HFF-Myc (cell line): Measurements from ENCODE around the gene HPCAL1.
"Not testable (repeated sequence)": the region's sequence is repeated elsewhere in the genome, so short reads cannot be mapped to it uniquely, and the experiment has no call there.

Source experiments
- DNase-seq: peaks from one replicate; pipeline ENCODE4 v3.0.0-alpha.2; 2011; ENCODE audit warnings: low read depth; ENCODE audit errors: extremely low read depth
- H3K4me3 ChIP-seq: replicated peaks from 2 replicates; pipeline ENCODE4 v1.5.1; 2011; ENCODE audit warnings: low read depth, mild to moderate bottlenecking, control low read depth, low read length
- TF ChIP-seq, protein P1 (sequence below): IDR thresholded peaks from 2 replicates; pipeline ENCODE4 v1.5.1; 2012; ENCODE audit warnings: mild to moderate bottlenecking, low read depth, low read length, control low read depth; ENCODE audit errors: missing control alignments

HPCAL1 gene

DNA sequence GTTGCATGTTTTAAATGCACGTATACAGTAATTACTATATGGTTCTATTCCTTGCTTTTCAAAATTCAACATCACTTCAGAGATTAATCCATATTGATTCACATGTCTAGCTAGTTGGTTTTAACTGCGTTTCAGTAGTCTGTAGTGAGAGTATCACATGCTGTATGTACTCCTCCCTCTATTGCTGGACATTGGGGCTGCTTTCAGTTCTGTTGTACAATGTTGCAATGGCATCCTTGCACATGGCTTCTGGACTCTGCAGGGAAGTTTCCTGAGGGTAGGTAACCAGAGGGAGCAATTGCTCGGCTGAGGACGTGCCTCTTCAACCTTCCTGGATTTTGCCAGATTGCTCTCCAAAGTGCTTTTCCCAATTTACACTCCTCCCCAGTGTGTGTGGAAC, 10.7 kb upstream of the HPCAL1 start:
- TF ChIP-seq, protein P1, sequence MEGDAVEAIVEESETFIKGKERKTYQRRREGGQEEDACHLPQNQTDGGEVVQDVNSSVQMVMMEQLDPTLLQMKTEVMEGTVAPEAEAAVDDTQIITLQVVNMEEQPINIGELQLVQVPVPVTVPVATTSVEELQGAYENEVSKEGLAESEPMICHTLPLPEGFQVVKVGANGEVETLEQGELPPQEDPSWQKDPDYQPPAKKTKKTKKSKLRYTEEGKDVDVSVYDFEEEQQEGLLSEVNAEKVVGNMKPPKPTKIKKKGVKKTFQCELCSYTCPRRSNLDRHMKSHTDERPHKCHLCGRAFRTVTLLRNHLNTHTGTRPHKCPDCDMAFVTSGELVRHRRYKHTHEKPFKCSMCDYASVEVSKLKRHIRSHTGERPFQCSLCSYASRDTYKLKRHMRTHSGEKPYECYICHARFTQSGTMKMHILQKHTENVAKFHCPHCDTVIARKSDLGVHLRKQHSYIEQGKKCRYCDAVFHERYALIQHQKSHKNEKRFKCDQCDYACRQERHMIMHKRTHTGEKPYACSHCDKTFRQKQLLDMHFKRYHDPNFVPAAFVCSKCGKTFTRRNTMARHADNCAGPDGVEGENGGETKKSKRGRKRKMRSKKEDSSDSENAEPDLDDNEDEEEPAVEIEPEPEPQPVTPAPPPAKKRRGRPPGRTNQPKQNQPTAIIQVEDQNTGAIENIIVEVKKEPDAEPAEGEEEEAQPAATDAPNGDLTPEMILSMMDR: no peak
- DNase-seq: no peak
- no peak overlapping the region for H3K4me3 ChIP-seq

DNA sequence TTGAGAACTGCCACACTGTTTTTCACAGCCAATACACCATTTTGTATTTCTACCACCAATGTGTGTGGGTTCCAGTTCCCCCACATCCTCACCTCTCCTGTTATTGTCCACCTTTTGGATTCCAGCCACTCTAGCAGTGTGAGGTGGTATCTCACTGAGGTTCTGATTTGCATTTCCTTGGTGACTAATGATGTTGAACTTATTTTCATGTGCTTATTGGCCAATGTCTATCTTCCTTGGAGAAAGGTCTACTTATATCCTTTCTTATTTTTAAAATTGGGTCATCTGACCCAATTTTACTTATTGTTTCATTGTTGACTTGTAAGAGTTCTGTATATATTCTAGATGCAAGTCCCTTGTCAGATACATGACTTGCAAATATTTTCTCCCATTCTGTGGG, 9.1 kb upstream of the HPCAL1 start:
- no peak for DNase-seq
- TF ChIP-seq, protein P1: no peak
- H3K4me3 ChIP-seq: no peak overlapping the region

DNA sequence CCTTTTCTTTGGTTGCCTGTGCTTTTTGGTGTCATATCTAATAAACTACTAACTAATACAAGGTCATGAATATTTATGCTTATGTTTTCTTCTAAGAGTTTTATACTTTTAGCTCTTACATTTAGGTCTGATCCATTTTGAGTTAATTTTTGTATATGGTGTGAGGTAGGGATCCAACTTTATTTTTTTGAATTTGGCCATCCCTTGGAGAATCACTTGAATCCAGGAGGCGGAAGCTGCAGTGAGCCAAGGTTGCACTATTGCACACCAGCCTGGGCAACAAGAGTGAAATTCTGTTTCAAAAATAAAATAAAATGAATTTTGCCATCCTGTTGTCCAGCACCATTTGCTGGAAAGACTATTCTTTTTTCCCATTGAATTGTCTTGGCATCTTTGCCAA, 8.6 kb upstream of the HPCAL1 start:
- no peak for DNase-seq
- H3K4me3 ChIP-seq: no peak overlapping the region
- TF ChIP-seq, protein P1: no peak

DNA sequence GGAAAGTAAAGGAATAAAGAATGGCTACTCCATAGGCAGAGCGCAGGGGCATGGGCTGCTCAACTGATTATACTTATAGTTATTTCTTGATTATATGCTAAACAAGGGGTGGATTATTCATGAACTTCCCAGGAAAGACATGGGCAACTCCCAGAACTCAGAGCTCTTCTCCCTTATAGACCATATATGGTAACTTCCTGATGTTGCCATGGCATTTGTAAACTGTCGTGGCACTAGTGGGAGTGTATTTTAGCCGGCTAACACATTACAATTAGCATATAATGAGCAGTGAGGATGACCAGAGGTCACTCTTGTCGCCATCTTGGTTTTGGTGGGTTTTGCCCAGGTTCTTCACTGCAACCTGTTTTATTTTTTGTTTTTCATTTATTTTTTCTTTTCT, 7.1 kb upstream of the HPCAL1 start:
- not testable (repeated sequence) for DNase-seq

DNA sequence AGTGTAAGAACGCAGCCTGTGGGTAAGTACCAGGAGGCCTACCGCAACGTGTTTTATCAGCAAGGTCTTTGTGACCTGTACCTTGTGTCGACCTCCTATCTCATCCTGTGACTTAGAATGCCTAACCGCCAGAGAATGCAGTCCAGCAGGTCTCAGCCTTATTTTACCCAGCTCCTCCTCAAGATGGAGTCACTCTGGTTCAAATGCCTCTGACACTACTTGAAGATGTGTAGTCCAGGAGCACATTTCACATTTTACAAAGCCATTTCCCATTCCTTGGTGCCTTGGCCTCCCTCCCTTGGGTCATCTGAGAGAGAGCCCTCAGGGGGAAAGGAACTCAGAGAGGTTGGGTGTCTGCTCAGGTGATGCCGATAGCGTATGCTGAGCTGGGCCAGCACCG, 6.6 kb upstream of the HPCAL1 start:
- H3K4me3 ChIP-seq: no peak overlapping the region
- DNase-seq: no peak
- TF ChIP-seq, protein P1: no peak

More for the DNA sequence above, 7.1 kb upstream of the HPCAL1 start:
- H3K4me3 ChIP-seq: not testable (repeated sequence)

DNA sequence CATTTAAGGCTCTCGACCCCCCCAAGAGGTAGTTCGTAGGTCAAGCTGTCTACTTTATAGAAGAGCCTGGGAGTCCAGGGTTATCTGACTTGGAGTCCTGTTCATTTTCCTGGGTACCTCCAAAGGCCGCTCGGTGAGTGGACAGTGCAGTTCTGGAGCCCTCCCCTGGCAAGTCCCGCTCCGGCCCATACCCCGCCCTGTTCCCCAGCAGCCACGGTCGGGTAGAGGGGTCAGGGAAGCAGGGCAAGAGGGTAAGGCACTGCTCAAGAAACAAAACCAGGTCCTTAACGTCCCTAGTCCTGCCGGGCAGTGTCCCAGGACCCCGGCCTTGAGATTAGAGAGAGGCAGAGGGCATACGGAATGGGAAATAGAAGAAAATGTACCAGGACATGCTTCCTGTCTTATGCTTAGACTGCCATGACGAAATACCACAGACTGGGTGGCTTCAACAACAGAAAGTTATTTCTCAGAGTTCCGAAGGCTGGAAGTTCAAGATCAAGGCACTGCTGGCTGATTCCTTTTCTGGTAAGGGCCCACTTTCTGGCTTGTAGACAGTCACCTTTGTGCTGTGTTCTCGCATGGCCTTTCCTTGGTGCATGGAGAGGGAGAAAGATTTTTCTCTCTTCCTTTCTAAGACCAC, 5.4 kb upstream of the HPCAL1 start:
- no peak overlapping the region for H3K4me3 ChIP-seq
- no peak for DNase-seq
- TF ChIP-seq, protein P1: no peak

DNA sequence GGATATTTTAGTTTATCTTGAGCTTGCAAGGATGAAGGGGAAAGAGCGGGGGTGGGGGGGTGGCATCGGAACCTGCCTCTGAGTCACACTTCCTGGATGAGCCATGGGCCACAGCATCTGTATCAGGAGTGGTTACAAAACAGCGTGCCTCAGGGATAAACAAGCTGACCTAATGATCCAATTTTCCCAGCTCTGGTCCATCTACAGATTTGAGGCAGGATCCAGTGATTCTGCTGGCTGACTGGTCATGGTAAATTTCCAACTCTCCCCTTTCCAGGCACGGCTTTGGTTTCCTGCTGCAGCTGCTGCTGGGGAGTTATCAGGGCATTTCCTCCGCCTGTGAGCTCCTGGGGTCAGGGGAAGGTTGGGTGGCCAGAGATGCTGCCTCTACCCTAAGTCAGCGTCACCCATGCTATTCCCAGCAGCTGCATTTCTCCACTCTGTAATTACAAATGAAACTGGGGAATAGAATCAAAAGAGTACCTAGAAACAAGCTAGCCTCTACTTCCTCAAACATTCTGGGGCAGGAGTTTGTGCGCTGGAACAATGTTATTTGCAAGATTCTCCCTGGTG, 4.7 kb upstream of the HPCAL1 start:
- DNase-seq: peak; percentile 94
- TF ChIP-seq, protein P1: no peak
- no peak overlapping the region for H3K4me3 ChIP-seq

DNA sequence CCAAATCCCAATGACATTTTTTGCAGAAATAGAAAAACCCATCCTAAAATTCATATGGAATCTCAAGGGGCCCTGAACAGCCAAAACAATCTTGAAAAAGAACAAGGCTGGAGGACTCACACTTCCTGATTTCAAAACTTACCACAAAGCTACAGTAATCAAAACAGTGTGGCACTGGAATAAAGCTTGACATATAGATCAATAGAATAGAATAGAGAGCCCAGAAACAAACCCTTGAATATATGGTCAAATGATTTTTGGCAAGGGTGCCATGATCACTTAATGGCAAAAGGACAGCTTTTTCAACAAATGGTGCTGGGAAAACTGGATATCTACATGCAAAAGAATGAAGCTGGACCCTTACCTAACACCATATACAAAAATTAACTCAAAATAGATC, 3.9 kb upstream of the HPCAL1 start:
- not testable (repeated sequence) for H3K4me3 ChIP-seq, DNase-seq
